DMS53 treated with DMSO at 0.1 percent for 48 hours (cell line): ENCODE data around the gene CNTN3.

Experiments used
- DNase-seq: peaks from one replicate; lab custom pipeline; 2025; ENCODE audit not compliant: unreplicated experiment; lab: John Stamatoyannopoulos, UW

CNTN3 gene

DNA sequence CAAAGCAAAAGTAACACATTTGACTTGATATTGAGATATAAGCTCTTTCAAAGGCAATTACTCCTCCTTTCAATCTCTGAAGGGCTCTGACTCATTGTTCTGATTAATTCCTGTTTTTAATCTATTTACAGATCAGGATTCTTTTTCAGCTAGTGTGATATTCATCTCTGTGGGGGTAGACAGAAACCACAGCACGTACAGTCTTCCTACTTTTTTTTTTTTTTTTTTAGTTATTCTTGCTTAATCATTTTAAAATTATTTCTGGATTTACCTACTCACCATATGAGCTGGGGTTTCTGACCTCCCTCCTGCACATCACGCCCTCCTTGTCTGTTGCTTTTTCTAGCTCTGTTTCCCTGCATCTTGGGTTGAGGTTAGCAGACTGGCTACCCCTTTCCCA is 1.4 kb downstream of the CNTN3 start:
- no peak for DNase-seq

DNA sequence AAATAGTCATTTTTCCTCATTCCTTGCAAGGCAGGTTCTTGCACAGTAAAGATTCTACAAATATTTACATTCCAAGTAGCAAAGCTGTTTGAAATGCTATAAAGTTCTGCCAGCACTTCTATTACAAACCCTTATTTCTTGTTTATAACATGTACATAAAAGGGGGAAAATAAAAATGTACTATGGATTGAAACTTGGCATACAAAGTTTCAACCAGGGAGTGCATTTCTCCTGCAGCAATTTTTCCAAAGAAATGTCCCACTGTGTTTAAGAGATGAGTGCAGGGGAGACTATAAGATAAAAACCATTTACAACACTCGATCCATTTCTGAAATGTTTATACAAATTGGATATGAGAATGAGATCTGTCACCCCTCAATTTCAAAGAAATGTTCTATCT is 3.3 kb downstream of the CNTN3 start:
- no peak for DNase-seq

DNA sequence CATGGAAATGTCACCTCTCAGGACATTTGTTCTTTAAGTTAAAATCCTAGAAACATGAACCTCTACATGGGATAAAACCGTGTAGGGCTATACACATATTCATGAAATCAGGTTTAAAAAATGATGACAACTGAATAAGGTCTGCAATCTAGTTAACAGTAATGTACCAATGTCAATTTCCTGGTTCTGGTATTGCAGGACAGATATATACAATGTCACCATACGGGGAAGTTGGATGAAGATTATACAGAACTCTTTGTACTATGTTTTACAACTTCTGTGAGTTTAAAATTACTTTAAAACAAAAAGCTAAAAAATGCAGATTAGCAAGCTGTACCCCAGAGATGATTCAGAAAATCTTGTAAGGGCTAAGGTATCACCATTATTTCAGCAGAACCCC is 6.7 kb downstream of the CNTN3 start:
- DNase-seq: no peak

DNA sequence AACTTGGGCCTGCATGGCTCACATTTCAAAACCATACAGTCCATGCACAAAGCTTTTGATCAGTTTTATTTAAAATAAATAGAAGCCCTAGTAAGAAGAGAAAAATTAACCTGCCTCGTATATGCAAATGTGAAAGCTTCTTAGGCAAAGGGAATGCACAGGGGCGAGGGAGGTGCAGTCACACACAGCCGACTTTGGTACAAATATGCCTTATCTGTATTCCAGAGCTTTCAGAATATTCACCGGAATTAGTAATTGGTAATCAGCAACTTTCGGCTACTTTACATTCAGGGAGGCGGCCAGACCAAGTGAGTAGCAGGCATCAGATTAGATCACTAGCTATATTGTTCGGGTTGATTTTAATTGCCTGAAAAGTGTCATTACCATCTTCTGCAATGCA is 7.5 kb downstream of the CNTN3 start:
- DNase-seq: no peak

DNA sequence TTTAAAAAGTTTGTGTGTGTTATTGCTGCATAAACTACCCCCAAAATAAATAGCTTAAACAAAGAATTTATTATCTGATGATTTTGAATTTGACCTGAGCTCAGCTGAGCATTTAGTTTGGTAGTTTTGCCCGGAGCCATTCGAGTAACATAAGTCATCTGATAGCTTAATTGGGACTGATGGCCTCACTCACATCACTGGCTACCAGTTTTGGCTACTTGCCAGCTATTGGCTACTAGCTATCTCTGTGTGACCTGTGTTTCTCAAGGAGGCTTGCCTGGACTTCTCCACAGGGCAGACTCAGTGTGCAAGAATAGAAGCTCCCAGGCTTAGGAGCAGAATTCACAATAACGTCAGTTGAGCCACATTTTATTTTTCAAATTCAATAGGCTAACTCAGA is 9.0 kb downstream of the CNTN3 start:
- DNase-seq: no peak

DNA sequence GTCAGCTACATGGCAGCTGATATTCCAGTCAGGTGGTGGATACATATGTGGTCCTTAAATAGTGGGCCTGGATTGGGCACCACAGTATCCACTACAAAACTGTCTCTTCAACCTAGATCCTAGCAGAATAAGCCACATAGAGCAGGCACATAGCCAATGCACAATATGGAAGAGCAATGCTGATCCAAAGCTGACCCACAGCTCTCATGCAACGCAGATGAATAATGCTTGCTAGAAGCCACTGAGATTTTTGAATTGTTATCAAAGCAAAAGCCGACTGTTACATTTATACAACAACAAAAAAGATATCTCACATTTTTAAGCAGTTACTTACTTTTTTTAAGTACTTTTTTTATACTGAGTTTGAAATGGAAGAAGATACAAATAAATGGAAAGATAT is 11.2 kb downstream of the CNTN3 start:
- DNase-seq: no peak

DNA sequence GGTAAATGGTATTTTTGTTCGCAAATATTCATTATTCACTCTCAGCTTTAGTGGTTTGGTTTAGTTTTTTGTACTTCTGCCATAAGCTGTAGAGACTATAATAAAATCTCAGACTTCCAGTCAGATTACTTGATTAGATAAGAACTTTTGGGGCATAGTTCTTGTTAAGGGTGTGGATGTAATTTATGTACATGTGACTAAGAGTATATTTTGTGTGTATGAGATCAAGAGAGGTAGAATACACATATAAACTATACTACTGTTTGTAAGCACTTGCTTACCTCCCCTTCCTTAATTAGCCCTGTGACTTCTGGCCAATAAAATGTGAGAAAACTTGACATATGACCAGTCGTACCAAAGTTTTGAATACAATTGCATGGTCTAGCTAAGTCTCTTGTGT is 12.0 kb downstream of the CNTN3 start:
- no peak for DNase-seq

DNA sequence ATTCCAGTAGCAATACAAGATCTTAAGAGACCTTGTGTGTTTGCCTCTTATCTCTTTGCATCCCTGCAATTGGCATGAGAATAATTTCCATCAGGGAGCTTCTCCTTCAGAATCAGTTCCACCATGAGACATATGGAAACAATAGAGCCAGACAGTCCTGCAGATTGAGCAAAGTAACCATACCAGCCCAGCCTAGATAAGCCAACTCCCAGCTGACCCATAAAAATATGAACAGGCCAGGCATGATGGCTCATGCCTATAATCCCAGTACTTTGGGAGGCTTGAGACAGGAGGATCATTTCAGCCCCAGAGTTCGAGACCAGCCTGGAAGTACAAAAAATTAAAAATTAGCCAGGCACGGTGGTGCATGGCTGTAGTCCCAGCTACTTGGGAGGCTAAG is 12.7 kb downstream of the CNTN3 start:
- DNase-seq: no peak

DNA sequence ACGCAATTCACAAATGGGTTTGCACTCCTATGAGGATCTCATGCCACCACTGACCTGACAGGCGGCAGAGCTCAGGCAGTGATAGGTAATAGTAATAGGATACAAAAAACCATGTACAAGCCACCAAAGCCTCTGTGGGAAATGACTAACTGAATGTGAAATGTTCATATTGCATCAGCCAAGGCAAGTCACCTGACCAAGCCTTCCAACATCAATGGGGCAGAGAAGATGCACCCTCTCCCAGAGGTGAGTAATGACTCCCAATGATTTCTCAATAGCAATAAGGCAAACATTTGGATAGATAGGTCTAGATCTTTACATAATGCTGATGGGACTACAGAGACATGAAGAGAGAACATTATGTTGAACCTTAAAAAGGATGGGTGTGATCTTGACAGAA is 14.9 kb downstream of the CNTN3 start:
- no peak for DNase-seq

DNA sequence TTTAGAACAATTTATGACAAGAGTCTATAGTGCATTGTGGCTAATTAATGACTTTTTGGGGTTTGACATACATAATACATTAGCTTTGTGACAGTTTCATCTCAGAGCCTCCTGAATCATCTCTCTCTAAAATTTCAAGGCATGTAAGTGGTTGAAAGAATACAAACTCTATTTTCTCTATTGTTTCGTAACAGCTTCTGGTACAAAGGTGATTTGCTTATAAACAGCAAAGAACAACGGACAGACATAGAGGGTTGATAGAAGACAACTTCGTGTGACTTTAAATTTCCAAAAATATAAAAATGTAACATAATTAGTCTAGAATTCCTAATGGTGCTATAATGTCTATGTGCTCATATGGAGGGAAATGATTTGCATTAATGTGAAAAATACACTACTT is 21.3 kb downstream of the CNTN3 start:
- no peak for DNase-seq

DNA sequence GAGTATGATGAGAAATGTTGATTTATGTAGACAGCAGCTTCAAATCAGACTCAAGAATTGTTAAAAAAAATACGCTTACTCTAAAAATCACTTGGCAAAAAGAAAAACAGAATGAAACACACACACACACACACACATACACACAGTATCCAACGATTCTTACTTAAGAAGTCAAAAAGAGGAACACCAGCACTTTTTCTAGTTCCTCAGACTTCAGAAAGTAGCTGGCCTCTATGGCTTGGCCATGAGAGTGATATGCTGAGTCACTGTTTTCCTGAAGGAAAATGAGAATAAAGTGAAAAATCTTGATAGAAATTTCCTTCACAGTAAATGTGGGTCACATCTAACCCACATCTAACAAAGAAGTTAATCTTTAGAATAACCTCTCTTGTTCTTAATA is 22.1 kb downstream of the CNTN3 start:
- DNase-seq: no peak

DNA sequence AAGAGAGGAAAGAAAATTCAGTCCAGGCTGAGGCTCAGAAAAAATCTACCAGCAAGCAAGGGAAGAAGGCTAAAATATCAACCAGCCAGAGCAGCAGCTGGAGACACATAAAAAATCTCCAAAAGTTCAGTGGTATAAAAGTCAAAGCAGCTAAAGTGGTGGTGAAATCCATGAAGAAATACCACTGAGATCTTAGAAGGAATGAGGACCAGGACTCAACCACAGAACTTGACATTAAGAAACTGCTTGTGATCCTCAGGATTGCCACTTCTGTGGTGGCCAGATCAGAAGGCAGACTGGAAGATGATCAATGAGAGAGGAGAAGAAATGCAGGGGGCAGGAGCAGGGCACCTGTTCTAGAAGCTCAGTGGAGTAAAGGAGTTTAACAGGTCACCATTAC is 22.5 kb downstream of the CNTN3 start:
- no peak for DNase-seq

DNA sequence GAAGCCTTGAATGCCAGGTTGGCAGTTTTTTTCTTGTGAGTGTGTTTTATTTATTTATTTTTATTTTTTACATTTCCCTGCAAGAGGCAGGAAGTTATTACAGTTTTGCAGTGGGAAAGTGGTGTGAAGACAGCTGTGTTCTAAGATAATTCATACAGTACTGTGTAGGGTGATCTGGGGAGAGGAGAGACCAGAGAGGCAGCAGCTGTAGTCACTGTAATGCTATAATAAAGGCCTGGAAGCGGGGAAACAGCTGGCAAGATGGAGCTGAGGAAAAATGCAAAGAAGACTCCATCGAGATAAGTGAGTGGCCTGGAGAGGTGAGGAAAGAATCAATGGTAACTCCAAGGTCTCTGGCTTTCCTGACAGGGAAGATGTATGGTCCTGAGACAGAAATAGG is 23.1 kb downstream of the CNTN3 start:
- DNase-seq: no peak

DNA sequence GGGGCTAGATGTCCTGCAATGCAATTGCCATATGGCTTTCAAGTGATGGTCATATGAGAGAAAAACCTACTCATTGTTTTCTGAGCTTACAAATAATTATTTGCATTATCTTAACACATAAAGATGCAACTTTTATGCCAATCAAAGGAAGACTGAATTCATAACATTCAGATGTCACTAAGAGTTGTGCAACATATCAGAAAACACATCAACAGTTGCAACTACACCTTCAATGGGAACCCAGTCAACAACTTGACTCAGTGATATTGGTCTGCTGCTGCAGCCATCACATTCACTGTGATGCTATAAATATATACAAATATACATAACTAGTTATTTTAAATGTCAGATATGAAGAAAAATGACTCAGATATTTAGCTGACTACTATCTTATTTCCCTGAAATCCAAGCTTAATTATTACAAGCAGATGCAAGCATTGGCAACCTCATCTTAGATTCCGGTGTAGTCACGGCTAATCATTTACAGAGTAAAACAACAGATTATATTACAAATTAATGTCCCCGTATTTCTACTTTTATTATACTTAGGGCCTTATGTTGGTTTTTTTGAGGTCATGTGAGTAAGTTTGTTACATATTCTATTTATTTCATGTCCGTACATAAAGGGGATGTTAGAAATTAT is 23.7 kb downstream of the CNTN3 start:
- no peak for DNase-seq

DNA sequence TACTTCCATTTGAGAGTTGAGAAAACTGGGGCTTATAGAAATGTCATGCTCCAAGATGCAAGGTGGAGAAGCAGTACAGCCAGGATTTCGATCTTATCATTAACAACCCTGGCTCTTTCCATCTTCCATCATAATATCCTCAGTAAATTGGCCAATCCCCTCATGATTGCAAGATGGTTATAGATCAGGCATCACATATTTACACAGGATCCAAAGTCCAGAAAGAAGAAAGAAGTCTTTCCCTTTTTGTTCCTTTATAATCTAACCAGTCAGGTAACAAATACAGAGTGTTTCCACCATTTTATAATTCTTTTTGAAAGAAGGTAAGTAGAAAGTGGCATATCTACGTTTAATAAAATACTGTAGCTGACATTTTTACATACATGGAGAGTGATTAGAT is 29.7 kb downstream of the CNTN3 start:
- no peak for DNase-seq

DNA sequence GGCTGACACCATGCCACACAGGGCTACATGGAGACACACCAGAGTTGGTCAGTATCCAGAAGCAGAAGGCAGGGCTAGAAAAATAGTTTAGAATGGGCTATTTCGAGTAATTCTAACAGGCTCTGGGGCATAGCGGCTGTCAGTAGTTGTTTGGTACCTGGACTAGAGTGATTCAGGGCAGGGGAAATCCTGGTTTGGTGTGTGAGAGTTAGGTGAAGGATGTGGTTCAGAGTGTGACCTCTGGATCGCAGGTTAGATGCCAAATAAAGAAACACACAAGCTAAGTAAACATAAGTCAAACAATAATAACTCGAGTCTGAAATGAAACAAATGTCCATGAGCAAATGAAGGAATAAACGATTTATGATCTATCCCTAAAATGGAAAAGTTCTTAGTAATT is 31.5 kb downstream of the CNTN3 start:
- DNase-seq: no peak

DNA sequence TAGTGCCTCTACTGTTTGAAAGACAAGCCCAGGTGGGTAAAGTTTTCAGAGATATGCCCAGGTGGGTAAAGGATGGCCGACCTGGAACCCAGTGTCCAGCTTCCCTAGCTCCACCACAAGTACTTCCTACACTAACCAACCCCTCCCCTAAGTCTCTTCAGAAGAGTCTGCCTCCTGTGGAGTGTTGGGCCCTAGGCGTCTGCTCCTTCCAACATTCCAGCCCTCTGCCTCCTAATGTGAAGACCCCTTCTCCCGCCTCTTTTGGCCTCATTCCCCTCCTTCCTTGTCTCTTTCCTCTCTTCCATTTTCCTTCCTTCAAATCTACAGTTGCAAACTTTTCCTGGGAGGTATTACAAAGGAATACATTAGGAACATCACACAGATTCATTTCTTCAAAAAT is 38.6 kb downstream of the CNTN3 start:
- no peak for DNase-seq

DNA sequence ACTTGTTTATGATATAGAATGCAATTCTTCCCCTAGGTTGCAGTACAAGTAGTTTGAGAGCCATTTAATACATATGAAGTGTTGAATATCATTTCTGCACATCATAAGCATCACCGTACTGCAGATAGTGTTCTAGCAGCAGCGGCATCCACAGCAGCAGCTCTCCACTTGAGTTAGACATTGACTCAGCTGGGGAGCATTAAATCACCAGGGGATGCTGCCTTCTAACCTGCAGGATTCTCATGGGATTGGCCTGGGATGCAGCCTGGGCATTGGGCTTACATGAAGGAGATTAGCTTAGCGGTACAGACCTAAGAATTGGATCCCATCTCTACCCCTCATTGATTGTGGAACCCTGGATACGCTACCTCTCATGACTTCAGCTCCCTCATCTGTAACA is 43.3 kb downstream of the CNTN3 start:
- DNase-seq: no peak
